ENCODE results near the gene CCT4. TPM values are rescaled to one million over a fixed set of nuclear protein-coding genes. Genes with fewer than 3 reads are reported as not detected.

Gene CCT4
- total RNA-seq, 2 donors from 2014 or later, result 33.3 to 67.5 TPM

GRCh38 chr2:61911510-61911909 lies 23.1 kb upstream of the CCT4 start:
- Histone ChIP-seq H3K27me3 (no peaks in the 10 kb centered on the region), H3K9me3 (no peaks in the 10 kb centered on the region), H3K27ac (no peak overlapping the region), H3K36me3 (replicated peaks in 1 of 2; ENCODE audit: insufficient read depth in 1 of 2, low read depth in 2 of 2) (no peaks in the 10 kb centered on the region), H3K4me1 (peaks cover 19% of the 10 kb centered on the region), H3K4me3 (no peak overlapping the region)
- ATAC-seq (no peak), DNase-seq (no peak)
- 88 to 94% methylated on average over 4 of the region's 4 CpGs for WGBS, 2 donors
- intact Hi-C loops (cut with DNase I), result no loop called here
- TF ChIP-seq POLR2A (IDR thresholded peaks at IDR 0.05) (no peak), CTCF (IDR thresholded peaks at IDR 0.05) (no peak)

- DNase-seq (peak in 1 of 4 donors; percentile 18), ATAC-seq (no peak)
- Histone ChIP-seq H3K4me3 (no peak overlapping the region), H3K9me3 (no peaks in the 10 kb centered on the region), H3K4me1 (peaks cover 22% of the 10 kb centered on the region), H3K27ac (no peak overlapping the region), H3K27me3 (no peaks in the 10 kb centered on the region), H3K36me3 (replicated peaks in 1 of 2; ENCODE audit: insufficient read depth in 1 of 2, low read depth in 2 of 2) (no peaks in the 10 kb centered on the region)
- 43 to 49% methylated on average over 9 of the region's 9 CpGs for WGBS, 2 donors
- intact Hi-C loops (cut with DNase I), result no loop called here
- TF ChIP-seq POLR2A (IDR thresholded peaks at IDR 0.05) (no peak), CTCF (IDR thresholded peaks at IDR 0.05) (peak in 6 of 7 experiments; percentile 13 to 43 (median 30))
These were observed 22.1 kb upstream of the CCT4 start for GRCh38 chr2:61910603-61911002.

GRCh38 chr2:61909116-61909515 lies 20.7 kb upstream of the CCT4 start:
- H3K4me3 ChIP-seq, result no peak overlapping the region
- intact Hi-C loops (cut with DNase I), result no loop called here
- no peak for DNase-seq
- TF ChIP-seq POLR2A (IDR thresholded peaks at IDR 0.05) (no peak), CTCF (IDR thresholded peaks at IDR 0.05) (no peak)
- WGBS, 2 donors, result 81 to 87% methylated on average over 8 of the region's 8 CpGs
- no peak overlapping the region for H3K27ac ChIP-seq
- no peaks in the 10 kb centered on the region for H3K27me3 ChIP-seq
- no peaks in the 10 kb centered on the region for H3K36me3 ChIP-seq (replicated peaks in 1 of 2; ENCODE audit: insufficient read depth in 1 of 2, low read depth in 2 of 2)
- H3K4me1 ChIP-seq, result peaks cover 22% of the 10 kb centered on the region
- no peak for ATAC-seq
- no peaks in the 10 kb centered on the region for H3K9me3 ChIP-seq

GRCh38 chr2:61906186-61906470 lies 17.7 kb upstream of the CCT4 start:
- H3K27ac ChIP-seq, result peak overlapping the region in 2 of 4 donors; percentile 21 to 58
- WGBS, 2 donors, result 0 to 3% methylated on average over 6 of the region's 6 CpGs

More at GRCh38 chr2:61906186-61906470, 17.7 kb upstream of the CCT4 start:
- H3K4me1 ChIP-seq, result peaks cover 22% of the 10 kb centered on the region
- ATAC-seq, result no peak
- intact Hi-C loops (cut with DNase I), result no loop called here
- no peak for DNase-seq
- TF ChIP-seq POLR2A (IDR thresholded peaks at IDR 0.05) (no peak), CTCF (IDR thresholded peaks at IDR 0.05) (no peak)
- no peaks in the 10 kb centered on the region for H3K27me3 ChIP-seq
- peak overlapping the region; percentile 52 to 70 for H3K4me3 ChIP-seq
- H3K36me3 ChIP-seq (replicated peaks in 1 of 2; ENCODE audit: insufficient read depth in 1 of 2, low read depth in 2 of 2), result no peaks in the 10 kb centered on the region
- H3K9me3 ChIP-seq, result no peaks in the 10 kb centered on the region
